Prostate gland (tissue), 2 donors: ENCODE results near the gene TRIM14. TPM values are rescaled to one million over a fixed set of nuclear protein-coding genes. Genes with fewer than 3 reads are reported as not detected.

Source experiments
- DNase-seq: peaks from one replicate; pipeline ENCODE4 v3.0.0-alpha.2; 2019; ENCODE audit warnings: low spot score
- H3K27ac ChIP-seq, 2 donors: fragments of 200-600 bp; sonication (generic); 2 replicates each; pipeline ENCODE4 v1.5.1; 2017 to 2019
- H3K27me3 ChIP-seq: fragments of 200-600 bp; sonication (generic); replicated peaks from 2 replicates; pipeline ENCODE4 v1.5.1; 2019; ENCODE audit not compliant: insufficient read depth
- H3K36me3 ChIP-seq, 2 donors: fragments of 200-600 bp; sonication (generic); 1 replicate in 1 of 2; 2 replicates in 1 of 2; pipeline versions ENCODE4 v1.5.1 to v1.8.1; 2017 to 2019
- H3K4me1 ChIP-seq: fragments of 200-600 bp; sonication (generic); replicated peaks from 2 replicates; pipeline ENCODE4 v1.5.1; 2019
- H3K4me3 ChIP-seq, 2 donors: fragments of 200-600 bp; sonication (generic); 2 replicates each; pipeline ENCODE4 v1.5.1; 2017 to 2019
- H3K9me3 ChIP-seq: fragments of 200-600 bp; sonication (generic); 2 replicates; pipeline ENCODE4 v1.5.1; 2017
- CTCF ChIP-seq, 4 experiments: fragments of 200-600 bp in 2 of 4; fragments of 450-650 bp in 2 of 4; sonication (generic) in 2 of 4; IDR thresholded peaks; 1 replicate in 3 of 4; 2 replicates in 1 of 4; pipeline ENCODE4 v1.5.1; 2016 to 2019; ENCODE audit warnings: antibody characterized with exemption in 4 of 4, mild to moderate bottlenecking in 2 of 4, moderate library complexity in 2 of 4
- POLR2A ChIP-seq: fragments of 450-650 bp; IDR thresholded peaks from one replicate; pipeline ENCODE4 v1.6.1; 2016; ENCODE audit warnings: antibody characterized with exemption, mild to moderate bottlenecking
- POLR2AphosphoS5 ChIP-seq: sonication (generic); formaldehyde crosslinking; IDR thresholded peaks from one replicate; pipeline ENCODE4 v1.6.1; 2017; ENCODE audit warnings: antibody characterized with exemption
- WGBS: methylation state at CpG from one replicate; pipeline ENCODE4 v1.1.5; 2018; 5-methylcytosine and 5-hydroxymethylcytosine counted together
- intact Hi-C: fragments of 100-400 bp; cut with DNase I; formaldehyde crosslinking; loops from one replicate; pipeline ENCODE4 v1.14.2; 2022
- total RNA-seq, 2 donors: library from RNA; depleted of rRNA; stranded (reverse); fragments of >200 nt; gene quantifications; one replicate each; pipeline ENCODE4 v1.1.0, GENCODE V29; 2016

TRIM14 gene
- total RNA-seq, 2 donors from 2014 or later: 23.4 to 24.3 TPM

GRCh38 chr9:98148486-98148885 lies 29.5 kb upstream of the TRIM14 start:
- peaks cover 11% of the 10 kb centered on the region for H3K4me1 ChIP-seq
- DNase-seq: no peak
- 86% methylated on average over 2 of the region's 2 CpGs for WGBS
- H3K27me3 ChIP-seq: no peaks in the 10 kb centered on the region
- TF ChIP-seq POLR2A (no peak), POLR2AphosphoS5 (no peak), CTCF (IDR thresholded peaks at IDR 0.05) (no peak)
- H3K4me3 ChIP-seq: no peak overlapping the region
- H3K36me3 ChIP-seq: no peaks in the 10 kb centered on the region
- H3K9me3 ChIP-seq: no peaks in the 10 kb centered on the region
- H3K27ac ChIP-seq: no peak overlapping the region
- intact Hi-C loops: no loop called here

GRCh38 chr9:98147582-98147981 lies 28.6 kb upstream of the TRIM14 start:
- Histone ChIP-seq H3K4me3 (no peak overlapping the region), H3K27me3 (no peaks in the 10 kb centered on the region), H3K4me1 (peaks cover 17% of the 10 kb centered on the region), H3K9me3 (no peaks in the 10 kb centered on the region), H3K36me3 (no peaks in the 10 kb centered on the region), H3K27ac (peak overlapping the region; percentile 80 to 86)
- TF ChIP-seq POLR2AphosphoS5: no peak
- TF ChIP-seq POLR2A: no peak
- no peak for TF ChIP-seq CTCF (IDR thresholded peaks at IDR 0.05)
- DNase-seq: no peak
- intact Hi-C loops: no loop called here
- WGBS: 86% methylated on average over 2 of the region's 2 CpGs

GRCh38 chr9:98146101-98146991 lies 27.3 kb upstream of the TRIM14 start:
- WGBS: 36% methylated on average over 7 of the region's 7 CpGs
- Histone ChIP-seq H3K4me3 (no peak overlapping the region), H3K4me1 (peaks cover 20% of the 10 kb centered on the region), H3K9me3 (no peaks in the 10 kb centered on the region), H3K27ac (peak overlapping the region; percentile 80 to 86), H3K27me3 (no peaks in the 10 kb centered on the region), H3K36me3 (no peaks in the 10 kb centered on the region)
- TF ChIP-seq CTCF (IDR thresholded peaks at IDR 0.05): no peak
- TF ChIP-seq POLR2AphosphoS5: peak; percentile 88
- intact Hi-C loops: no loop called here
- DNase-seq: peak; percentile 96

- no peak for DNase-seq
- Histone ChIP-seq H3K9me3 (no peaks in the 10 kb centered on the region), H3K27ac (peak overlapping the region; percentile 80 to 86), H3K4me1 (peaks cover 20% of the 10 kb centered on the region), H3K36me3 (no peaks in the 10 kb centered on the region), H3K4me3 (no peak overlapping the region), H3K27me3 (no peaks in the 10 kb centered on the region)
- TF ChIP-seq POLR2AphosphoS5 (no peak), CTCF (IDR thresholded peaks at IDR 0.05) (no peak), POLR2A (no peak)
- intact Hi-C loops: no loop called here
- 97% methylated on average over 3 of the region's 3 CpGs for WGBS
Measured at GRCh38 chr9:98144631-98145030, 25.6 kb upstream of the TRIM14 start.

- H3K9me3 ChIP-seq: no peaks in the 10 kb centered on the region
Measured at GRCh38 chr9:98144076-98144475, 25.1 kb upstream of the TRIM14 start.

More at GRCh38 chr9:98144076-98144475, 25.1 kb upstream of the TRIM14 start:
- 72% methylated on average over 4 of the region's 4 CpGs for WGBS
- intact Hi-C loops: no loop called here
- Histone ChIP-seq H3K4me3 (no peak overlapping the region), H3K27ac (peak overlapping the region; percentile 80 to 86), H3K27me3 (no peaks in the 10 kb centered on the region), H3K4me1 (peaks cover 20% of the 10 kb centered on the region), H3K36me3 (no peaks in the 10 kb centered on the region)
- TF ChIP-seq POLR2A (no peak), CTCF (IDR thresholded peaks at IDR 0.05) (no peak), POLR2AphosphoS5 (no peak)
- DNase-seq: no peak
